GM21447 (cell line): ENCODE measurements around the gene ARMH3.
"Not testable (repeated sequence)": the region's sequence is repeated elsewhere in the genome, so short reads cannot be mapped to it uniquely, and the experiment has no call there.

ENCODE experiments used
- ATAC-seq: cut with Tn5 transposase; IDR thresholded peaks from one replicate; pipeline ENCODE4 v1.9.1; 2021; ENCODE audit not compliant: unreplicated experiment

Gene ARMH3

GRCh38 chr10:102055647-102056419 lies at the start of gene ARMH3:
Gene ARMH3 (minus strand): TSS chr10:102056173. CDS start chr10:102040114, 16,059 bp downstream.
- ATAC-seq = peak; percentile 93

- ATAC-seq = no peak
Measured at GRCh38 chr10:102102421-102102820, 46.4 kb upstream of the ARMH3 start.

GRCh38 chr10:102101152-102101551 lies 45.2 kb upstream of the ARMH3 start:
- no peak for ATAC-seq

GRCh38 chr10:102096449-102096848 lies 40.5 kb upstream of the ARMH3 start:
- no peak for ATAC-seq

GRCh38 chr10:102090772-102091171 lies 34.8 kb upstream of the ARMH3 start:
- no peak for ATAC-seq

- ATAC-seq = no peak
Measured at GRCh38 chr10:102086196-102086595, 30.2 kb upstream of the ARMH3 start.

- ATAC-seq = no peak
Measured at GRCh38 chr10:102085336-102085735, 29.4 kb upstream of the ARMH3 start.

- no peak for ATAC-seq
Measured at GRCh38 chr10:102083541-102083940, 27.6 kb upstream of the ARMH3 start.

GRCh38 chr10:102072673-102073527 lies 16.9 kb upstream of the ARMH3 start:
- ATAC-seq = peak; percentile 80

- ATAC-seq = no peak
Measured at GRCh38 chr10:102069071-102069470, 13.1 kb upstream of the ARMH3 start.

GRCh38 chr10:102068216-102068615 lies 12.2 kb upstream of the ARMH3 start:
- ATAC-seq = no peak

GRCh38 chr10:102067091-102067916 lies 11.3 kb upstream of the ARMH3 start:
- no peak for ATAC-seq

GRCh38 chr10:102066399-102067088 lies 10.6 kb upstream of the ARMH3 start:
- ATAC-seq = no peak

GRCh38 chr10:102065561-102066398 lies 9.8 kb upstream of the ARMH3 start:
- ATAC-seq = peak; percentile 15

- peak; percentile 89 for ATAC-seq
Measured at GRCh38 chr10:102064868-102065560, 9.0 kb upstream of the ARMH3 start, which contains the start of gene HPS6. Gene HPS6 (plus strand): TSS chr10:102065349. CDS start chr10:102065475, 126 bp downstream.

- no peak for ATAC-seq
Measured at GRCh38 chr10:102064503-102064867, 8.5 kb upstream of the ARMH3 start.

- ATAC-seq = no peak
Measured at GRCh38 chr10:102059987-102060386, 4.0 kb upstream of the ARMH3 start.

- ATAC-seq = not testable (repeated sequence)
Measured at GRCh38 chr10:102054881-102055646, 909 bp downstream of the ARMH3 start.
